Body of pancreas (tissue), 4 donors: ENCODE data around the gene IMPDH1.

Experiments
- POLR2A ChIP-seq, 3 donors: fragments of 450-650 bp; IDR thresholded peaks; one replicate each; pipeline ENCODE4 v1.6.1; 2016; ENCODE audit warnings: antibody characterized with exemption in 3 of 3, mild to moderate bottlenecking in 2 of 3
- TF ChIP-seq, protein P1 (sequence below), 7 experiments: fragments of 450-650 bp in 4 of 7; fragments of 200-600 bp in 3 of 7; sonication (generic) in 3 of 7; IDR thresholded peaks; one replicate each; pipeline ENCODE4 v1.5.1; 2016 to 2019; ENCODE audit warnings: antibody characterized with exemption in 7 of 7

- TF ChIP-seq POLR2A (IDR thresholded peaks at IDR 0.05): no peak
- TF ChIP-seq, protein P1, sequence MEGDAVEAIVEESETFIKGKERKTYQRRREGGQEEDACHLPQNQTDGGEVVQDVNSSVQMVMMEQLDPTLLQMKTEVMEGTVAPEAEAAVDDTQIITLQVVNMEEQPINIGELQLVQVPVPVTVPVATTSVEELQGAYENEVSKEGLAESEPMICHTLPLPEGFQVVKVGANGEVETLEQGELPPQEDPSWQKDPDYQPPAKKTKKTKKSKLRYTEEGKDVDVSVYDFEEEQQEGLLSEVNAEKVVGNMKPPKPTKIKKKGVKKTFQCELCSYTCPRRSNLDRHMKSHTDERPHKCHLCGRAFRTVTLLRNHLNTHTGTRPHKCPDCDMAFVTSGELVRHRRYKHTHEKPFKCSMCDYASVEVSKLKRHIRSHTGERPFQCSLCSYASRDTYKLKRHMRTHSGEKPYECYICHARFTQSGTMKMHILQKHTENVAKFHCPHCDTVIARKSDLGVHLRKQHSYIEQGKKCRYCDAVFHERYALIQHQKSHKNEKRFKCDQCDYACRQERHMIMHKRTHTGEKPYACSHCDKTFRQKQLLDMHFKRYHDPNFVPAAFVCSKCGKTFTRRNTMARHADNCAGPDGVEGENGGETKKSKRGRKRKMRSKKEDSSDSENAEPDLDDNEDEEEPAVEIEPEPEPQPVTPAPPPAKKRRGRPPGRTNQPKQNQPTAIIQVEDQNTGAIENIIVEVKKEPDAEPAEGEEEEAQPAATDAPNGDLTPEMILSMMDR (IDR thresholded peaks at IDR 0.05): no peak
Measured at GRCh38 chr7:128385988-128386925, 23.5 kb downstream of the IMPDH1 start.
